Neural cell (in vitro differentiated cells): ENCODE results near the gene SPTB.

ENCODE experiments used
- CTCF ChIP-seq: fragments of 450-650 bp; IDR thresholded peaks from 2 replicates; pipeline ENCODE4 v1.5.1; 2014; ENCODE audit warnings: antibody characterized with exemption, mild to moderate bottlenecking, moderate library complexity; ENCODE audit not compliant: poor library complexity, severe bottlenecking
- EP300 ChIP-seq: fragments of 450-650 bp; conservative IDR thresholded peaks from 2 replicates; pipeline ENCODE4 v1.6.1; 2014; ENCODE audit warnings: antibody characterized with exemption, mild to moderate bottlenecking, moderate library complexity; ENCODE audit not compliant: poor library complexity, severe bottlenecking
- EZH2 ChIP-seq: fragments of 200-600, 300-800 bp; shearing (Covaris generic), sonication (generic); IDR thresholded peaks from 2 replicates; pipeline ENCODE4 v1.6.1; 2014; ENCODE audit warnings: antibody characterized with exemption, low read length, borderline replicate concordance, mild to moderate bottlenecking; ENCODE audit not compliant: insufficient read depth, poor library complexity, severe bottlenecking
- MXI1 ChIP-seq: fragments of 450-650 bp; conservative IDR thresholded peaks from 2 replicates; pipeline ENCODE4 v1.6.1; 2014; ENCODE audit warnings: antibody characterized with exemption, mild to moderate bottlenecking; ENCODE audit not compliant: poor library complexity, severe bottlenecking
- POLR2AphosphoS5 ChIP-seq: IDR thresholded peaks from 2 replicates; pipeline ENCODE4 v1.6.1; 2012
- TAF1 ChIP-seq: IDR thresholded peaks from 2 replicates; pipeline ENCODE4 v1.6.1; 2012; ENCODE audit warnings: low read depth
- TF ChIP-seq, protein P1 (sequence below): IDR thresholded peaks from 2 replicates; pipeline ENCODE4 v1.6.1; 2012; ENCODE audit warnings: borderline replicate concordance

DNA sequence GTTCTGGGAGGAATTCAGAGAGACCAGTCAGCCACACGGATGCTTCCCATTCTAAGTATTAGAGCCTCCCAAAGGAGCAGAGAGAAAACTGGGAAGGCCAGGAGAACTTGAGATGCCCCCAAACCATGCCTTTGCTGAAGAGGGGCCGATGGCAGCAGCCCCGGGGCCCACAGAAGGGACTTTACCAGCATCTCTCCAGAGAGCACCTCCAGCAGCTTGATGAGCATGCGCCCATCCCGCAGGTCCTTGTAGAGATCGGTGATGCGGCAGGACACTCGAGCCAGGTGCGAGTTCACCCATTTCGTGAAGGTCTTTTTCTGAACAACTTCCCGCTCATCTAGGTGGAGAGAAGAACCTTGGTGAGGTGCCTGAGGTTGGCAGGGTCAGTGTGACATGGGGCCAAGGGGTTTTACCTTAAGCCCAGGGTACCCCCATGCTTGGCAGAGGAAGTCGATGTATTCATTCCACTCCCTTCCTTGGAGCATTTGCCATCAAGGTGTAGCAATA lies 74.9 kb downstream of the SPTB start:
- TF ChIP-seq CTCF (no peak), EZH2 (no peak), POLR2AphosphoS5 (no peak), EP300 (no peak), MXI1 (no peak), TAF1 (no peak)
- TF ChIP-seq, protein P1, sequence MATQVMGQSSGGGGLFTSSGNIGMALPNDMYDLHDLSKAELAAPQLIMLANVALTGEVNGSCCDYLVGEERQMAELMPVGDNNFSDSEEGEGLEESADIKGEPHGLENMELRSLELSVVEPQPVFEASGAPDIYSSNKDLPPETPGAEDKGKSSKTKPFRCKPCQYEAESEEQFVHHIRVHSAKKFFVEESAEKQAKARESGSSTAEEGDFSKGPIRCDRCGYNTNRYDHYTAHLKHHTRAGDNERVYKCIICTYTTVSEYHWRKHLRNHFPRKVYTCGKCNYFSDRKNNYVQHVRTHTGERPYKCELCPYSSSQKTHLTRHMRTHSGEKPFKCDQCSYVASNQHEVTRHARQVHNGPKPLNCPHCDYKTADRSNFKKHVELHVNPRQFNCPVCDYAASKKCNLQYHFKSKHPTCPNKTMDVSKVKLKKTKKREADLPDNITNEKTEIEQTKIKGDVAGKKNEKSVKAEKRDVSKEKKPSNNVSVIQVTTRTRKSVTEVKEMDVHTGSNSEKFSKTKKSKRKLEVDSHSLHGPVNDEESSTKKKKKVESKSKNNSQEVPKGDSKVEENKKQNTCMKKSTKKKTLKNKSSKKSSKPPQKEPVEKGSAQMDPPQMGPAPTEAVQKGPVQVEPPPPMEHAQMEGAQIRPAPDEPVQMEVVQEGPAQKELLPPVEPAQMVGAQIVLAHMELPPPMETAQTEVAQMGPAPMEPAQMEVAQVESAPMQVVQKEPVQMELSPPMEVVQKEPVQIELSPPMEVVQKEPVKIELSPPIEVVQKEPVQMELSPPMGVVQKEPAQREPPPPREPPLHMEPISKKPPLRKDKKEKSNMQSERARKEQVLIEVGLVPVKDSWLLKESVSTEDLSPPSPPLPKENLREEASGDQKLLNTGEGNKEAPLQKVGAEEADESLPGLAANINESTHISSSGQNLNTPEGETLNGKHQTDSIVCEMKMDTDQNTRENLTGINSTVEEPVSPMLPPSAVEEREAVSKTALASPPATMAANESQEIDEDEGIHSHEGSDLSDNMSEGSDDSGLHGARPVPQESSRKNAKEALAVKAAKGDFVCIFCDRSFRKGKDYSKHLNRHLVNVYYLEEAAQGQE, result no peak
